ENCODE results near the gene GPR39.

DNA sequence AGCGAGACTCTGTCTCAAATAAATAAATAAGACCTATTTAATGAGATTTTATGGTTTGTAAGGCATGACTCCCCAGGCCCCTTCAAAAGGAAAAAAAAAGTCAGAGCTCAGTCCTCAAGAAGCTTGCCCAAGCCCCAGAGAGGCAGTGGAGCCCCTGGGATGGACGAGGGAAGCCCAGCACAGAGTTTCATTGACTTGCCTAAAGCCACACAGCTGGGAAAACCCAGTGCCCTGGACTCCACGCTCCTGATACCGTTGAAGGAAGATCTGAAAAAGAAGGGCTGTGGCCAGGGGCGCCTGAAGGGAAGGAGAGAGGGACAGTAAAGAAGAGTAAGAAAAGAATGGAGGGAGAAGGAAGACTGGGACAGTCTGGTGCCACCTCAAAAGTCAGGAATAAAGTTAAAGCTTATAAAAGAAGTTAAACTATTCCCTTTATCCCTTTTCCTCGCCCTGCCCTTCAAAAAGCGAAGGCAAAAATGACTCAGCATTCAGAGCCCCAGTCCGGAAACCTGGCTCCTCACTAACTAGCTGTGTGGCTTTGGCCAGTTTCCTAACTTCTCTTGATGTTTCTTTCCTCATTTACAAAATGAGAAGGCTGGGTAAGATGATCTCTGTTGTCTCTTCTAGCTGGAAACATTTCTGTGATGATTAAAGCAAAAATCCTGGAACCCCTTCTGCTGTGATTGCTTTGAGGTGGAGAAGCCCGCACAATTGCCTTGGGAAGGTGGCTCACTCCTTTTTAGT lies 206.7 kb downstream of the GPR39 start:
- no peak for TF ChIP-seq EZH2 (IDR thresholded peaks at IDR 0.05; ENCODE audit: borderline replicate concordance, insufficient read depth, low read depth, low read length, poor library complexity, severe bottlenecking)
- TF ChIP-seq, protein P1, sequence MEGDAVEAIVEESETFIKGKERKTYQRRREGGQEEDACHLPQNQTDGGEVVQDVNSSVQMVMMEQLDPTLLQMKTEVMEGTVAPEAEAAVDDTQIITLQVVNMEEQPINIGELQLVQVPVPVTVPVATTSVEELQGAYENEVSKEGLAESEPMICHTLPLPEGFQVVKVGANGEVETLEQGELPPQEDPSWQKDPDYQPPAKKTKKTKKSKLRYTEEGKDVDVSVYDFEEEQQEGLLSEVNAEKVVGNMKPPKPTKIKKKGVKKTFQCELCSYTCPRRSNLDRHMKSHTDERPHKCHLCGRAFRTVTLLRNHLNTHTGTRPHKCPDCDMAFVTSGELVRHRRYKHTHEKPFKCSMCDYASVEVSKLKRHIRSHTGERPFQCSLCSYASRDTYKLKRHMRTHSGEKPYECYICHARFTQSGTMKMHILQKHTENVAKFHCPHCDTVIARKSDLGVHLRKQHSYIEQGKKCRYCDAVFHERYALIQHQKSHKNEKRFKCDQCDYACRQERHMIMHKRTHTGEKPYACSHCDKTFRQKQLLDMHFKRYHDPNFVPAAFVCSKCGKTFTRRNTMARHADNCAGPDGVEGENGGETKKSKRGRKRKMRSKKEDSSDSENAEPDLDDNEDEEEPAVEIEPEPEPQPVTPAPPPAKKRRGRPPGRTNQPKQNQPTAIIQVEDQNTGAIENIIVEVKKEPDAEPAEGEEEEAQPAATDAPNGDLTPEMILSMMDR (IDR thresholded peaks at IDR 0.05): no peak

Measured in B cell (primary cell).